A204.1 (cell line): ENCODE measurements around the gene DGKK.

Source experiments
- FAIRE-seq: peaks from 2 replicates; lab custom pipeline; 2012; peaks lifted over from hg19 to GRCh38; lab: Jason Lieb, UNC

DGKK gene, protein sequence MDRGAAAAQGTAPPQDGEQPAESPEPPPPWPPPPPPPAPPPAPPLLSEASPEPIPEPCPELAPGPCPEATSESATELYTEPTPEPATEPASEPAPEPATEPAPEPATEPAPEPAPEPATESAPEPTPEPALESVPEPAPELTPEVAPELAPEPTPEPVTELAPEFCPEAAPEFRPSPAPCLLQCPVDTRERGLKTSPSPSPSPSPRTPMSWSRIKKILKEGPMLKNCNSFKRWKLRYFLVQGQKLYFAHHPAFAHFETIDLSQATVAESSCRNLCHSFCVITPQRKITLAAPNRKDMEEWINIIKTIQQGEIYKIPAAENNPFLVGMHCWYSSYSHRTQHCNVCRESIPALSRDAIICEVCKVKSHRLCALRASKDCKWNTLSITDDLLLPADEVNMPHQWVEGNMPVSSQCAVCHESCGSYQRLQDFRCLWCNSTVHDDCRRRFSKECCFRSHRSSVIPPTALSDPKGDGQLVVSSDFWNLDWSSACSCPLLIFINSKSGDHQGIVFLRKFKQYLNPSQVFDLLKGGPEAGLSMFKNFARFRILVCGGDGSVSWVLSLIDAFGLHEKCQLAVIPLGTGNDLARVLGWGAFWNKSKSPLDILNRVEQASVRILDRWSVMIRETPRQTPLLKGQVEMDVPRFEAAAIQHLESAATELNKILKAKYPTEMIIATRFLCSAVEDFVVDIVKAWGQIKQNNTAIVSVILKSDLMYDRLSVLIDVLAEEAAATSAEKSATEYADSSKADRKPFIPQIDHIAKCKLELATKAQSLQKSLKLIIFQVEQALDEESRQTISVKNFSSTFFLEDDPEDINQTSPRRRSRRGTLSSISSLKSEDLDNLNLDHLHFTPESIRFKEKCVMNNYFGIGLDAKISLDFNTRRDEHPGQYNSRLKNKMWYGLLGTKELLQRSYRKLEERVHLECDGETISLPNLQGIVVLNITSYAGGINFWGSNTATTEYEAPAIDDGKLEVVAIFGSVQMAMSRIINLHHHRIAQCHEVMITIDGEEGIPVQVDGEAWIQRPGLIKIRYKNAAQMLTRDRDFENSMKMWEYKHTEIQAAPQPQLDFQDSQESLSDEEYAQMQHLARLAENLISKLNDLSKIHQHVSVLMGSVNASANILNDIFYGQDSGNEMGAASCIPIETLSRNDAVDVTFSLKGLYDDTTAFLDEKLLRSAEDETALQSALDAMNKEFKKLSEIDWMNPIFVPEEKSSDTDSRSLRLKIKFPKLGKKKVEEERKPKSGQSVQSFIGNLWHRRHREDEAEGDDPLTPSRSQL

DNA sequence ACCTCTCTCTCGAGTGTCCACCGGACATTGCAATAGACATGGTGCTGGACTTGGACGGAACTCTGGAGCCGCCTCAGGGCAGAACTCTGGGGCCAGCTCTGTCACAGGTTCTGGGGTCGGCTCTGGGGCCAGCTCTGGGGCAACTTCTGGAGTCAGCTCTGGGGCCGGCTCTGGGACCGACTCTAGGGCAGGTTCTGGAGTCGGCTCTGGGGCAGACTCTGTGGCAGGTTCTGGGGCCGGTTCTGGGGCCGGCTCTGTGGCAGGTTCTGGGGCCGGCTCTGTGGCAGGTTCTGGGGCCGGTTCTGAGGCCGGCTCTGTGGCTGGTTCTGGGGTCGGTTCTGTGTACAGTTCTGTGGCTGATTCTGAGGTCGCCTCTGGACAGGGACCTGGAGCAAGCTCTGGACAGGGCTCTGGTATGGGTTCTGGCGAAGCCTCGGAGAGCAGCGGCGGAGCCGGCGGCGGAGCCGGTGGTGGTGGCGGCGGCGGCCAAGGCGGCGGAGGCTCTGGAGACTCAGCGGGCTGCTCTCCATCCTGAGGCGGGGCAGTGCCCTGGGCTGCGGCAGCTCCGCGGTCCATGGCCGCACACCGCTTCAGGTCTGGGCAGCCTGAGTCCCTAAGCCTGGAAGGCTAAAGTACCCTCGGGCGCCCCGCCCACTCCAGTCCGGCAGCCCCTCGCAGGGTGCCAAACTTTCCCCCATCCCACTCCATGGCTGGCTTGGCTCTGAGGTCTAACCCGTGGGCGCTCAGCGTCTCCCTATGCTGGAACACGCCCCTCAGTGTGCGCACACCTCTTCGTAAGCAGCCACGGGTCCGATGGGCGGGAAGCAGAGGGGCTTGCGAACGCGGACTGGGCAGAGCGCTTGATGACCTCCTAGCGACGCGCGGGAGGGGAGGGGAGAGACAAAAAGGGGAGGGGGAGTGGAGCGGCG is at the start of gene DGKK:
DGKK (minus strand) TSS at position 723 of the 929 bp plus-strand sequence; CDS start at position 576, 147 bp downstream.
- FAIRE-seq: no peak

DNA sequence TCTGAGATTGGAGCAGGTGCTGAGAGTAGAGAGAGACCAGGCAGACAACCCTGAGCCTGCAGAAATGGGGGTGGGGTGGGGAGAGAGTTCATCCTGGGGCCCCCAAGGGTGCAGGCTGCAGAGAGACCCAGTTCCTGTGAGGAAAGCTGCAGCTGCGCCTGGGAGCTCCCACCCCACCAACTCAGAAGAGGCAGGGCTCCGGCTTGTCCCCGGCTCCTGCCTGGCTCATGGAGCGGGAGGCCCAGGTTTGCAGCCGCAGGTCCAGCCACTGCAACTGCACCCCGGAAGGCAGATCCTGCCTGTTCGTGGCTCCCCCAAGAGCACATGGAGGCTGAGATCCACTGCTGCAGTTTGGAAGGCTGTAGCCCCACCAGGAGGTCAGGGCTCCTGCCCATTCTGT is 44.2 kb upstream of the DGKK start:
- FAIRE-seq: no peak

DNA sequence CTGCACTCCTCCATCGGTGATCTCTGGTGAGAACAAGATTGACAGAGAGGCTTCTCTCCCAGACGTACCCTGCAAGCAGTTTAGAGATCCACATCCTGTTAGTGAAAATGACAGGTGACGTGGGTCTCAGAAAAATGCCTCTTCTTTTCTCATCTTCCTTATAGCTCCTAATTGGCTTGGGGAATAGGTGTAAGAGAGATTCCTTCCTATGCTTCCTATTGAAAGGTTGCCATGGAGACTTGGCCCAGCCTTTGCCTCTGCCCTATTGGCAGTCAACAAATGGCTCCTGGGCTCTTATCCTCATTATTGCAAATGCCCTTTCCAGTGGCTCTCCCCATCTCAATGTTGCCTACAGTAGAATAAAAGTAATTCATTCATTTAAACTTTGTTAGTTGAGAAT is 26.5 kb upstream of the DGKK start:
- FAIRE-seq: no peak

DNA sequence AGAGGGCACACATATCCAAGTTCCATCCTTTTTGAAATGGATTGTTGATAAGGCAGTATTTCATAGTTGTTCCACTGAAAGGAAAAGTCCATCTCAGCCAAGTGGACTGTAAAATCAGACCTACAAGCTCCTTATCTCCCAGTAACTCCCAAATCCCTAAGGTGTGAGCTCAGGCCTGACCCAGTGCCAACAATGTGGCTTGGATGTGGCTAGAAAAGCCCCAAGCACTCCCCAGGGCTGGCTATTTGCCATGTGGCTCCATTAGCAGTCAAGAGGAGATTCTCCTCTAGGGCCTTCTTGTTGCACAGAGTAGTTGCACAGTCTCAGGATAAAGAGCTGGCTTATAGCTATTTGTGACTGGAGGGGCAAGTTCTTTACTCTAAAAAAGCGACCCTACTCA is 25.0 kb upstream of the DGKK start:
- FAIRE-seq: no peak

DNA sequence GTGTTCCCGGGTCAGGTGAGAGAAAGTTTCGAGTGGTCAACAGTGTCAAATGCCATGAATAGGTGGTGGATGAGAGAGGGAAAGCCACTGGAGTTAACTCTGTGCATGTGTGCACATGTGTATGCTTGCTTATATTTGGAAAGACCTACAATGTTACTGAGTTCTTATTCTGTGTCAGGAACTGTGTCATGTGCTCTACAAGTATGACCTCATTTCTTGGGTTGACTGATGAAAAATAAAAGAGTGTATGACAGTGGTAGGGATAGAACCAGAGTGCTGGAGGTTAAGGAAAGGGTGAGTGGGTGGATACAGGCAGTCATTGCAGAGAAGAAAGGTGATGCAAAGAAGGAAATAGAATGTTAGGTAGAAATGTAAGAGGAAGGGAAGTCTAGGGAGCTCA is 22.1 kb upstream of the DGKK start:
- FAIRE-seq: no peak

DNA sequence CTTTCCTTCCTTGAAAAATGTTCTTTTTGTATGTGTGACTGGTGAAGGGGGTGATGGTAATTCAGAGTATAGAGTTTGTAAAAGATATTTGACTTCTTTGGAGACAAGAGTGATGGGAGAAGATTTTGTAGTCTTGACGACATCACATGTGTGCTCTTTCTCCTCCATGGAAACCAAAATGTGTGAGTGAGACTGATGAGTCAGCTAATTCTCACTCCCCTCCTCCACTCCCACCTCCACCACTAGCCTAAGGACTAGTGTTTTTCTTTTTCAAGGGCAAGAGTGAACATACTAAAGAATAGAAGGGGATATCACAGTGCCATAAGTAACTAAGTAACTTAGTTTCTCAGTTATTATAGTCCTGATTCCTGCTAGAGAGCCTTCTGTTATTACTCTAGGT is 14.0 kb upstream of the DGKK start:
- no peak for FAIRE-seq

DNA sequence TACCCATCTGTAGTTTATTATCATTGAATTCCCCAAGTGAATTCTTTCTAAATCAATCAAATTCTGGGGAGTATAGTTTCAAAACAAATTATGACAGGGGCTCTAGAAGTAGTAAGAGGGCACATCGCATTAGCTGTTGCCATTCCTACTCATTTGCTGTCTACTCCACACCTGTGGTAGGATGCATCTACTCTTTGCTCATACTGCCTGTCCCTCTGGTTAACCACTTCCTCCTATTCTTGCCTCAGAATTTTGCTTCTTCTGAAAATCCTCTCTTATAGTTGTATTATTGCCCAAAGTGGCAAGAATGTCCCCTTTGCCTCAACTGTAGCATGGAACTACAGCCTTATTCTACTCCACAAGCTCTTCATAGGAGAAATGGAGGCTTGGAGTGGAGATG is 12.7 kb upstream of the DGKK start:
- FAIRE-seq: no peak

DNA sequence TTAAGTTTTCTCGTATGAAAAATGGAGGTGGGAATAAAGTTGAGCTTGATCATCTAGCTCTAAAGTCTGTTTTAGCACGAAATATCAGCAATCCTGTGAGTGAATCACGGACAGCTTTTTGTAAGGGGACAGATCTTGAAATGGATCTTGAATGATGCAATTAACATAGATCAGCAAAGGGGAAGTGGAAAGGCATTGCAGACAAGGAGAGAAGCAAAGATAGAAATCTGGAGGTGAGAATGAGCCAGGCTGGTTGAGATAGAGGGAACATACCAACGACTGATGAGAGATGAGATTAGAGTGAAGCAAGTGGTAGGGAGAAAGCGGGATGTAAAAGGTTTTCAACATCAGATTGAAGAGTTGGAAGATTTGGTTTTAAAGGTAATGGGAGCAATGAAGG is 4.6 kb upstream of the DGKK start:
- no peak for FAIRE-seq

DNA sequence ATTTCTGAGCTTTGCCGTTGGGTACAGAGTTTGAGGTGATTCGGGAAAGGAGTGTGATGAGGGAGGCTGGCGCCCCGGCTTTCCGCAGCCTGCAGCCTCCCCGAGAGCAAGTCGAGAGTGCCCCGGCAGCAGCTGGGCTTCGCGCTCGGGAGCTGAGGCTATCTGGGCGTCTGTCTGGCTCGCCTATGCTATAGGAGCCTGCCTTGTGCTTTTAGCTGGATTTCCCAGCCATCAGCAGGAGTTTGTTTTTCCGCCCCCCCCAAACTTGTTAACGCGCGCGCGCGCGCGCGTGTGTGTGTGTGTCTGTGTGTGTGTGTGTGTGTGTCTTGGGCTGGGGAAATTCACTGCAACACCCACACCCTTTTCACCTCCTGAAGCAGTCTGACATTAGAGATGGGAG is 765 bp upstream of the DGKK start:
- FAIRE-seq: no peak

DNA sequence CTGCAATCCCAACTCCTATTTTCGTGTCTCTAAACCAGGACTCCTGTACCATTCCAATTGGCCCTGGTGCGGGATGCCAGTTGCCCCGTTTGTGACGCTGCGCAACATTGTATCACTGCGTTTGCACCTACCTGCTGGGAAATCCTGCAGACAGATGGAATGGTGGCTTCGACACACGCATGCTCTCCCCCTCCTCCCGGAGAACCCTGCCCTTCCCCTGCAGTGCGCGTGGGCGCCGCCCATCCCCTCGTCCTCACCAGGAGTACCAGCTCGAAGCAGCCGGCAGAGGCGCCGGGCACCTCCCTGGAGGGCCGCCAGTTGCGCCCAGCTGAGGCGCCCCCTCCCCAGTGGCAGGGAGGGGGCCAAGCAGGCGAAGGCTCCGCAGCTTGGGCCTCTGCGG is 1.4 kb downstream of the DGKK start:
- FAIRE-seq: no peak

DNA sequence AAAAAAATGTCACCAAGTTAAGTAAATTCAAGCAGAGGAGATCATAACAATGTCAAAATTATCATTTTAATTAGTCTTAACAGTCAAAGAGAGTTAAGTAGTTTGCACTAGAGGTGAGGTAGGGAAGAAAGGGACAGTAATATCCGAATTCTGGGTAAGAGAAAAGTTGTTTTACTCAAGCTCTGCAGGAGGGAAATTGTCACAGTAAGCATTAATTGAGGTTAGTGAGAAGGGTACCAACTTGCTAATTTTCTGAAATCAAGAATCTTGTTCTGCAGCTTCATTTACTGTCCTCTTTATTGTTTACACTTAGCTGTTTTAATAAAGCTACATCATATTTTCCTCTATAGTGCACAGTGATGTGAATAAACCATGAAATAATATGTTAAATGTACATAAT is 11.0 kb downstream of the DGKK start:
- no peak for FAIRE-seq

DNA sequence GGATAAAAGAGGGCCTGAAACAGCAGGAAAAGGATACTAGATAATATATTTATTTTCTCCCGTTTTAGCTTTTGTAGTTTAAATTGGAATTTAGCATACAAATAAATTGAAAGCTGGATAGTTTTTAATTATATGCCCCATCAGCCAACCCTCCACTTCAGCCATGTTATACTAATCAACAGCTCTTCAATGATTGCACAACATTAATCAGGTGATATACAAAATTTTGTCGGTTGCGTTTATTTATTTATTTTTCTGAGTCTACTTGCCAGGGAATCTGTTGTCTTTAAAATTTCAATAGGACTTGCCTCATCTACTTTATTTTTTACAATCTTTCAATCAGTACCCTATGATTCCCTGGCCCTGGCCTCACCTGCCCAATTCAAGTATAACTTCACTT is 12.1 kb downstream of the DGKK start:
- FAIRE-seq: no peak

DNA sequence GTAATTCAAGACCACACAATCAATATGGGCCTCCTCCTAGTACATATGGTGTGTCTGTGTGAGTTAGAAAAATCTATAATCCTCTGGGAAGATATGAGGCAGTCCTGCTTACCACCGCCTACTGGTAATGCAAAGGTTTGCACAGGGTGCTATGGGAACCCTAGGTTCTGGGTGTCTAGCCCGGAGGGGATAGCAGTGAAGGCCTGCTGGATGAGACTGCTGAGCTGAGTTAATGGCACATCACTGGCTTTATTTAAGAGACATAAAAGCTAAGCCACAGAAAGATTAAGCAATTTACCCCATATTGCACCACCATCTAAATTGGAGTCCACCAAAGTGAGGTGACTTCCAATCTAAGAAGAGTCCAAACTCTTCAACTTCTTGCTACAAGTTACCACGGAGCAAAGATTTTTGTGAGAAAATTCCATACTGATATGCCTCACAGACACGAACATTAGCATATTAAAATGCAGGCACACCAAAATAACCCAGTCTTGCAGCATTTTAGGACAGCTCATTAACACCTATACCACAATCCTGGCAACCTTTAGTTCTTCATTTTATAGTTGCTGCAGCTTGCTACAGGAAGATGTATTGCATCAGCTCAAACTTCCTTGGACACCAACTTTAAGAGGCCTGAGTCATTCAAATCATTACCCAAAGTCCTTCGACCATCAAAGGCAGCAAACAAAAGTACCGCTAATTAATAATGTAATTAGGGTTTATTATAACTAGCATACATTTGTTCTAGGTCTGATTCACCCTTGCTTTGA is 13.7 kb downstream of the DGKK start:
- no peak for FAIRE-seq

DNA sequence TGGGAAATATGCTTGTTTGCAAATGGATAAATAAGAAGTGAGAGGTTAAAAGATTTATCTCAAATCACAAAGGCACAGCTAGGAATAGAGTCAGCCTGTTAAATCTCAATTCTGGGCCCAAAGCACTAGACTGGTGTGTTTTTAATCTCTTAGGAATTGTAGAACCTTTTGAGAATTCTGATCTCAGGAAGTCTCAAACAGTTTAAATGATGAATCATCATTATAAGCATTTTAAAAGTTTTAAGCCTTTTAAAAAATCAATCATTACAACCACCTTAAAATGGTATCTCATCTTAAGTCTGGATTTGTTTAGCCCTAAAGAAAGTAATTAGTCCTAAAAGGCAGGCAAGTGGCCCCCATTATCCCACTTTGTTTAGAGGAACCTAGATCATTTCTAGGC is 17.8 kb downstream of the DGKK start:
- no peak for FAIRE-seq

DNA sequence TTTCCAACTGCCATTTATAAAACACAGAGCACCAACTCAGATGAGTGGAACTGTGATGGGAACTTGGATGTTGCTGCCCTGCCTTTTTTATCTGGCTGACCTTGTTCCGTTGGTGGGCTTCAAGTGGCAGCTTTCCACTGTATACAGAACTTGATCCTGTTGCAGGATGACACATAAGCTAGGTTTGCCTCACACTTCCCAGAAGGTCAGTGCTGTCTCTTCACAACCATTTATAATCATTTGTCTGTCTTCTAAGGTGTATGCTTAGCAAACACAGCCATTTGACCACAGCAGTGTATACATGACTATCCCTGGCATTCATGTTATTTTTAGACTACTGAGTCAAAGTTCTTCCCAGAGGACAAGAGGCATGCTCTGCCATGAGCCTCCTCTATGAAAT is 20.3 kb downstream of the DGKK start:
- no peak for FAIRE-seq

DNA sequence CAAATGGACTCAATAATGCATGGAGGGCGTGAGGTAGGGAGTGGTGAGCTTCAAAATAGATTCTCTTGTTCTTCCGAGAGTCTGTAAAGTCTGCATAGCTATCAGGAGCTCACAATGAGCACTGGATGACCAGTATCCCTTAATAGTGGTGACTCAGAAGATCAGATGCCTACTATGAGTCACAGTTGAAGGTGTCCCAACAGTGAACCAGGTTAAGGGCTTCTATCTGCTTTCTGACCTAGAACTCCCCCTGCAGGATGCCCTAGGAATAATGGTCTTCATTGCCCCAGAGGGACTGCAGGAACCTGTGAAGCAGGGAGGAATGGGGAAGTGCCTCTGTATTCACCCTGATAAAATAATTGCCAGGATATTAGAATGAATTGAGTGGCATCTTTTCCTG is 22.1 kb downstream of the DGKK start:
- no peak for FAIRE-seq

DNA sequence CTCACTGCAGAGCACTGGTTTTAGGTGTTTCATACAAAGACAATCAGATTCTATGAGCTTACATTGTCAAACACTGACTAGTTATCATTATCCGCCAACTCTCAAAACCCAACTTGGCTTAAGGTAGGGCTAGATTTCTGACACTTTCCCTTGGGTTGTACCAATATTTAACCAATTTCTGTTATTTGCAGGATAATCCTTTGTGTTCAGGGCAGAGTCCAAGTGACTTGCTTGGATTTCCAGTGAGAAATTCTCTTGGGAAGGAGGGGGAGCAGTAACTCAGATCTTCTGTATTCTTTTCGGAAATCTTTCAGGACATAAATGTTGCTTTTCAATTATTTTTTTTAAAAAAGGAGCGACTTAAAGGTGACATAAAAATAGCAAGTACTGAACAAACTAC is 23.1 kb downstream of the DGKK start:
- FAIRE-seq: no peak

DNA sequence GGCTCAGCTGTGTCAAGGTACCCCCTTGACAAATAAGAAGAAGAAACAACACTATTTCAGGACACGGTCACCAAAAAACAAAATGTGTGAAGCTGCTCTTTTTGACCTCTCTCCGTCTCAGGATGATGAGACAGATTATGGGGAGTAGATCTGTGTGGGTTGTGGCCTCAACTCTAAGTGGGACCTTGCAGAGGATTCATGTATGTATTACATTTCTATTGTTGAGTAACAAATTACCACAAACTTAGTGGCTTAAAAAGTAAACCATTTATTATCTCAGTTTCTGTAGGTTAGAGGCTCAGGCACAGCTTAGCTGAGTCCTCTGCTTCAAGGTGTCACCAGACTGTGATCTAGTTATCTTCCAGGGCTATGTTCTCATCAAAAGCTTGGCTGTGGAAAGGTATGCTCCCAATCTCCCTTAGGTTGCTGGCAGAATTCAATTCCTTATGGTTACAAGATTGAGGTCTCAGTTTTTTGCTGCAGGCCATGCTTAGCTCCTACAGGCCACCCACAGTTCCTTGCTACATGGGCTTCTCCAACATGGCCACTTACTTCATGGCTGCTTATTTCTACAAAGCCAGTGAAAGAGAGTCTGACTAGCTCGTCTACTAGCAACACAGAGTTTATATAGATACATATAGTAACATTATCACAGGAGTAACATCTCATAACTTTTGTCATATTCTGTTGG is 28.1 kb downstream of the DGKK start:
- no peak for FAIRE-seq

DNA sequence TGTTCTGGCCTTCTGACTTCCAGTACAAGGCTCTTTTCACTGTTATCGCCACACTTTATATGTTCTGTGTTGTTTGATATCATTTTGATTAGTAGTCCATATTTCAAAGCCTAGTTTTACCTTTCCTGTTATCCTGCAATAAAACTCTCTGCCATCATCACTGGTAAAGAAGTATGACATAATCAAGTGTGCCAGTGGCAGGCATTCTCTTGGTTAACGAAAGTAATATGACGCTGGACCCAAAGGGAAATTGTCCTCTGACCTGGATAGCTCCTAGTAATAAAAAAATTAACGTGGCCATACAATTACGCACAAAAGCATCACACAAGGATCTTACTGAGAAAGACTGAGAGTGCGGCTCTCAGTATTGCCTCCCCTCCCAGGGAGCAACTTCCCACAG is 33.8 kb downstream of the DGKK start:
- FAIRE-seq: no peak

DNA sequence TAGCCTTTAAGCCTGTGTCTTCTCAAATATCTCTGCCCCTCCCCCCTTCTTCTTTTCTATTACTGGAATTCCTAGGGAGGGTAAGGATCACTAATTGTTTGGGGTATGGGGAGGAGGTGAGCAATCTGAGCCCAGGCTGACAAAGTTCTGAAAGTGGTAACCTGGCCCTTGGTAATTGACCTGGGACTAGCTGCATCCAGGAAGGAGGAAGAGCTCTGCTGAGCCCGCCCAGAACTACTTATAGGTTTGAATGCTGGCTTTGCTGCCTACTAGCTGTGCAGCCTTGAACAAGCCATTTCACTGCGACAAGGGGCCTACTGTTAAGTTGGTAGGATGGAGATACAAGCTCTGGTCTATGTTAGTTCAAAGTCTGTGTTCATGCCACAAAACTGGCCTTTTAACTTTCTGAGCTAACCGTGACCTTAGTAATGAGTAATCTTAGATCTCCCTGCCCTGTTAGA is 37.8 kb downstream of the DGKK start:
- FAIRE-seq: no peak
